ENCODE results near the gene SUPT3H.

DNA sequence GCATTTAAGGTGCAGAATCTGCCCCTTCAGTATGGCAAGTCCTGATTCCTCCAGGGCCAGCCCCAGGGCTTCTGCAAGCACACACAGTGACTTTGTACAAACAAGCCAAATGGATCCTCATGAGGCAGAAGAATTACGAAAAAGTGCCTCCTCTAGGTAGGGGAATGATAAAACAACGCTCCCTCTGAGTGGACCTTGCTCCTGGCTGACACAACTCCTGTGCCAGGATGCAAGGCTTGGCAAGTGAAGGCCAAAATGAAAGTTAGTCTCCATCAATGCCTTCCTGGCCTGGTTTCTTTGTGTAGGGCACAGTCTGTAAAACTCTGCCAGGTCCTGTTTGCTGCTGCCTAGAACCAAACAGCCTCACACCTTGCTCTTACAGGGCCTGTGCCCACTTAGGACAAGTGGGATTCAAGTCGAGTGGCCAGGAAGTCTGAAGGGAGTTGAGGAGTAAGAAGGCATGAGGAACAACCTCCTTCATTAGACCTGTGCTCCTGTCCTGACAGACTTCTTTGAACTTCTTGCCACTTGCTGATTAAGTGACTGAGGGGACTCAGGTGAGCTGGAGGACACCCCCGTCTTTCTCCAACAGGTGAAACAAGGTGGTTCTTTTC lies 573.1 kb downstream of the SUPT3H start:
- TF ChIP-seq, protein P1, sequence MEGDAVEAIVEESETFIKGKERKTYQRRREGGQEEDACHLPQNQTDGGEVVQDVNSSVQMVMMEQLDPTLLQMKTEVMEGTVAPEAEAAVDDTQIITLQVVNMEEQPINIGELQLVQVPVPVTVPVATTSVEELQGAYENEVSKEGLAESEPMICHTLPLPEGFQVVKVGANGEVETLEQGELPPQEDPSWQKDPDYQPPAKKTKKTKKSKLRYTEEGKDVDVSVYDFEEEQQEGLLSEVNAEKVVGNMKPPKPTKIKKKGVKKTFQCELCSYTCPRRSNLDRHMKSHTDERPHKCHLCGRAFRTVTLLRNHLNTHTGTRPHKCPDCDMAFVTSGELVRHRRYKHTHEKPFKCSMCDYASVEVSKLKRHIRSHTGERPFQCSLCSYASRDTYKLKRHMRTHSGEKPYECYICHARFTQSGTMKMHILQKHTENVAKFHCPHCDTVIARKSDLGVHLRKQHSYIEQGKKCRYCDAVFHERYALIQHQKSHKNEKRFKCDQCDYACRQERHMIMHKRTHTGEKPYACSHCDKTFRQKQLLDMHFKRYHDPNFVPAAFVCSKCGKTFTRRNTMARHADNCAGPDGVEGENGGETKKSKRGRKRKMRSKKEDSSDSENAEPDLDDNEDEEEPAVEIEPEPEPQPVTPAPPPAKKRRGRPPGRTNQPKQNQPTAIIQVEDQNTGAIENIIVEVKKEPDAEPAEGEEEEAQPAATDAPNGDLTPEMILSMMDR (IDR thresholded peaks at IDR 0.05), result no peak
- TF ChIP-seq EZH2 (IDR thresholded peaks at IDR 0.05; ENCODE audit: borderline replicate concordance, insufficient read depth, low read depth, low read length, poor library complexity, severe bottlenecking), result no peak

All from B cell (primary cell).